Type B pancreatic cell (in vitro differentiated cells): ENCODE data around the gene ANKRD23. TPM values are rescaled to one million over a fixed set of nuclear protein-coding genes. Genes with fewer than 3 reads are reported as not detected.

Source experiments
- DNase-seq: peaks from one replicate; pipeline ENCODE4 v3.0.0; 2021; ENCODE audit warnings: mixed read lengths; ENCODE audit not compliant: unreplicated experiment; ENCODE audit errors: extremely low spot score
- H3K27ac Mint-ChIP-seq: 2 replicates; pipeline ENCODE4 v1.8.0; 2021; ENCODE audit warnings: mild to moderate bottlenecking, mixed read lengths
- H3K27me3 Mint-ChIP-seq: 2 replicates; pipeline ENCODE4 v1.8.0; 2021; ENCODE audit warnings: mixed read lengths
- H3K36me3 Mint-ChIP-seq: 2 replicates; pipeline ENCODE4 v1.8.0; 2021; ENCODE audit warnings: mixed read lengths
- H3K4me1 Mint-ChIP-seq: one replicate; pipeline ENCODE4 v1.8.0; 2021; ENCODE audit warnings: mixed read lengths; ENCODE audit not compliant: unreplicated experiment
- H3K4me3 Mint-ChIP-seq: 2 replicates; pipeline ENCODE4 v1.8.0; 2021; ENCODE audit warnings: mild to moderate bottlenecking, mixed read lengths
- H3K9me3 Mint-ChIP-seq: 2 replicates; pipeline ENCODE4 v1.8.0; 2021; ENCODE audit warnings: mixed read lengths
- total RNA-seq: library from RNA; stranded (reverse); gene quantifications from 2 replicates; pipeline ENCODE4 v1.2.1, GENCODE V29; 2021; ENCODE audit warnings: low replicate concordance
- TF ChIP-seq, protein P1 (sequence below): fragments of 200-600 bp; sonication (generic); conservative IDR thresholded peaks from 2 replicates; pipeline ENCODE4 v1.5.0; 2021; ENCODE audit warnings: antibody characterized with exemption, mild to moderate bottlenecking

Gene ANKRD23
- total RNA-seq, 1 donor from 2014 or later: 8.1 TPM

GRCh38 chr2:96815326-96816126 lies 28.3 kb downstream of the ANKRD23 start:
- Mint-ChIP-seq H3K27me3 (no peaks in the 10 kb centered on the region), H3K36me3 (peaks cover 18% of the 10 kb centered on the region), H3K4me1 (peaks cover 39% of the 10 kb centered on the region), H3K27ac (peak overlapping the region; percentile 80), H3K9me3 (no peaks in the 10 kb centered on the region), H3K4me3 (peak overlapping the region; percentile 92)
- TF ChIP-seq, protein P1, sequence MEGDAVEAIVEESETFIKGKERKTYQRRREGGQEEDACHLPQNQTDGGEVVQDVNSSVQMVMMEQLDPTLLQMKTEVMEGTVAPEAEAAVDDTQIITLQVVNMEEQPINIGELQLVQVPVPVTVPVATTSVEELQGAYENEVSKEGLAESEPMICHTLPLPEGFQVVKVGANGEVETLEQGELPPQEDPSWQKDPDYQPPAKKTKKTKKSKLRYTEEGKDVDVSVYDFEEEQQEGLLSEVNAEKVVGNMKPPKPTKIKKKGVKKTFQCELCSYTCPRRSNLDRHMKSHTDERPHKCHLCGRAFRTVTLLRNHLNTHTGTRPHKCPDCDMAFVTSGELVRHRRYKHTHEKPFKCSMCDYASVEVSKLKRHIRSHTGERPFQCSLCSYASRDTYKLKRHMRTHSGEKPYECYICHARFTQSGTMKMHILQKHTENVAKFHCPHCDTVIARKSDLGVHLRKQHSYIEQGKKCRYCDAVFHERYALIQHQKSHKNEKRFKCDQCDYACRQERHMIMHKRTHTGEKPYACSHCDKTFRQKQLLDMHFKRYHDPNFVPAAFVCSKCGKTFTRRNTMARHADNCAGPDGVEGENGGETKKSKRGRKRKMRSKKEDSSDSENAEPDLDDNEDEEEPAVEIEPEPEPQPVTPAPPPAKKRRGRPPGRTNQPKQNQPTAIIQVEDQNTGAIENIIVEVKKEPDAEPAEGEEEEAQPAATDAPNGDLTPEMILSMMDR: no peak
- no peak for DNase-seq

DNA sequence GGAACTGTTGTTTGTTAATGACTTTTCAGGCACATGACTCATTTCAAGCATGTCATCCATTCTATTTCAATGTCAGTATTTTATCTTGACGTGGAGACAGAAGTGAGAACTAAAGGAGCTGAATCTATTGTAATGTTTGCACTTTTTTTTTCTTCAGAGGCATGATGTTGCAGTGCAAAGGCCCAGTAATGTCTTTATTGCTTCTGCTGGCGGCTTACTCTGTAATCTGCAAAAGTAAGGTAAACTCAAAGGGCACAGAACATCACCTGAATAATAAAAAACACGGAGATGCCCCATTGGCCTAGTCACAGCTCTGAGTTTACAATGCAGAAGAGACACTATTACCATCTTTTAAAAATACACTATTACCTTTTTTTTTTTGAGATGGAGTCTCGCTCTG lies 30.2 kb downstream of the ANKRD23 start:
- peak overlapping the region; percentile 43 for H3K4me3 Mint-ChIP-seq
- no peaks in the 10 kb centered on the region for H3K9me3 Mint-ChIP-seq
- H3K27ac Mint-ChIP-seq: no peak overlapping the region
- H3K27me3 Mint-ChIP-seq: no peaks in the 10 kb centered on the region
- peaks cover 4% of the 10 kb centered on the region for H3K36me3 Mint-ChIP-seq
- peaks cover 20% of the 10 kb centered on the region for H3K4me1 Mint-ChIP-seq
- TF ChIP-seq, protein P1: no peak
- no peak for DNase-seq

GRCh38 chr2:96811917-96812316 lies 31.9 kb downstream of the ANKRD23 start:
- H3K36me3 Mint-ChIP-seq: peaks cover 10% of the 10 kb centered on the region
- H3K4me3 Mint-ChIP-seq: no peak overlapping the region
- DNase-seq: no peak
- no peaks in the 10 kb centered on the region for H3K9me3 Mint-ChIP-seq
- no peaks in the 10 kb centered on the region for H3K27me3 Mint-ChIP-seq
- H3K4me1 Mint-ChIP-seq: peaks cover 8% of the 10 kb centered on the region
- H3K27ac Mint-ChIP-seq: no peak overlapping the region
- TF ChIP-seq, protein P1: no peak

GRCh38 chr2:96810783-96811192 lies 33.0 kb downstream of the ANKRD23 start:
- TF ChIP-seq, protein P1: no peak
- Mint-ChIP-seq H3K4me1 (peaks cover 8% of the 10 kb centered on the region), H3K27me3 (no peaks in the 10 kb centered on the region), H3K4me3 (no peak overlapping the region), H3K9me3 (no peaks in the 10 kb centered on the region), H3K27ac (no peak overlapping the region), H3K36me3 (peaks cover 14% of the 10 kb centered on the region)
- no peak for DNase-seq

DNA sequence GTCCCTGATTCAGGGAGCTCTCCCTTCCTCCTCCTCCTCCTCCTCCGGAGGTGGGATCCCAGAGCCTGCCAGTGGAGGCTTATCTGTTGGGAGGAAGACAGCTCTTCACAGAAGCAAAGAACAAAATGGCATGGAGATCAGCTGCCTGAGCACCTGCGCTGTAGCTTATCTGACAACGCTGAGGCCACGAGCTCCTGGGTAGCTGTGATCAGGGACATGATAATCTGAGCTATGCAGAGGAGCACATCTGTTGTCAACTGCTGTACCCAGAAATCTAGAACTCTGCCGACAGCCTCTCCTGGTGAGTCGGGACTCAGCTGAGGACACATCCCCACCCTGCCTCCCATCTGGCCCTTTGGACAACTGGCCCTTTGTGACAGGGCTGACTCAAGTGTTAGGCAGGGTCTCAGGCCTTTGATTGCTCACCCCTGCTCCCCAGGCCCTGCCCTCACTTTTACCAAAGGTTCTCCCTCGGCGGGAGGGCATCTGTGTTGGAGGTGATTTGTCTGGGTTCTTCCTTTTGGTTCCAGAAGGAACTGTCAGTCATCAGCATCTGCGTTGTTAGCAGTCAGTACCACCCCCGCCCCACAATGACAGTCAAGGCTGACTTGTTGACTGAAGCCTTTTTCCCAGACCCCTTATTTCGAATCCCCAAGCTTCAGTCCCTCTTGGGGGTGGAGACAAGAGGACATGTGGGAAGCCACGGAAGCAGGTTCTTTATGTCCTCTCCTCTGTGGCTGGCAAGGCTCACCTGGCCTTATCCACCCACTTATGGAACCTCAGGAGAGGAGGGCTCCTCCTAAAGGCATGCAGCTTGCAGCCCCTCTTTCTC lies 33.7 kb downstream of the ANKRD23 start:
- Mint-ChIP-seq H3K27ac (no peak overlapping the region), H3K4me3 (no peak overlapping the region), H3K36me3 (peaks cover 14% of the 10 kb centered on the region), H3K27me3 (no peaks in the 10 kb centered on the region), H3K9me3 (no peaks in the 10 kb centered on the region), H3K4me1 (peaks cover 3% of the 10 kb centered on the region)
- TF ChIP-seq, protein P1: no peak
- no peak for DNase-seq
